ENCODE results near the gene MAP2K7. TPM values are rescaled to one million over a fixed set of nuclear protein-coding genes. Genes with fewer than 3 reads are reported as not detected.
A peak's percentile ranks its signal among the peaks of the same experiment; 100 is the strongest.

The MAP2K7 gene
- total and polyA plus RNA-seq, 10 donors, result 12.4 to 44.3 (median 28.2) TPM

- Histone ChIP-seq H3K4me3 (peak overlapping the region in 1 of 8 donors; percentile 66), H3K4me1 (peaks cover 2 to 47% (median 40%) of the 10 kb centered on the region in 6 donors), H3K9me3 (peaks cover 0 to 3% (median 0%) of the 10 kb centered on the region in 8 donors), H3K27me3 (replicated peaks in 1 of 7) (peaks cover 2 to 62% (median 38%) of the 10 kb centered on the region in 7 donors), H3K27ac (no peak overlapping the region), H3K36me3 (no peaks in the 10 kb centered on the region)
- TF ChIP-seq POLR2AphosphoS5 (IDR thresholded peaks at IDR 0.05), result no peak
- TF ChIP-seq POLR2A (IDR thresholded peaks at IDR 0.05), result no peak
- TF ChIP-seq, protein P1, sequence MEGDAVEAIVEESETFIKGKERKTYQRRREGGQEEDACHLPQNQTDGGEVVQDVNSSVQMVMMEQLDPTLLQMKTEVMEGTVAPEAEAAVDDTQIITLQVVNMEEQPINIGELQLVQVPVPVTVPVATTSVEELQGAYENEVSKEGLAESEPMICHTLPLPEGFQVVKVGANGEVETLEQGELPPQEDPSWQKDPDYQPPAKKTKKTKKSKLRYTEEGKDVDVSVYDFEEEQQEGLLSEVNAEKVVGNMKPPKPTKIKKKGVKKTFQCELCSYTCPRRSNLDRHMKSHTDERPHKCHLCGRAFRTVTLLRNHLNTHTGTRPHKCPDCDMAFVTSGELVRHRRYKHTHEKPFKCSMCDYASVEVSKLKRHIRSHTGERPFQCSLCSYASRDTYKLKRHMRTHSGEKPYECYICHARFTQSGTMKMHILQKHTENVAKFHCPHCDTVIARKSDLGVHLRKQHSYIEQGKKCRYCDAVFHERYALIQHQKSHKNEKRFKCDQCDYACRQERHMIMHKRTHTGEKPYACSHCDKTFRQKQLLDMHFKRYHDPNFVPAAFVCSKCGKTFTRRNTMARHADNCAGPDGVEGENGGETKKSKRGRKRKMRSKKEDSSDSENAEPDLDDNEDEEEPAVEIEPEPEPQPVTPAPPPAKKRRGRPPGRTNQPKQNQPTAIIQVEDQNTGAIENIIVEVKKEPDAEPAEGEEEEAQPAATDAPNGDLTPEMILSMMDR (IDR thresholded peaks at IDR 0.05 in 8 of 11, conservative IDR thresholded peaks at IDR 0.05 in 3 of 11), result no peak
- 23 to 43% (median 30%) methylated on average over 10 to 12 of the region's 12 CpGs for WGBS, 5 donors
- DNase-seq, result no peak
- intact Hi-C loops (cut with DNase I; ENCODE audit: low total_unique reads), result no loop called here
Measured at GRCh38 chr19:7874897-7875273, 28.8 kb upstream of the MAP2K7 start.

GRCh38 chr19:7877249-7877836, 26.3 kb upstream of the MAP2K7 start:
- Histone ChIP-seq H3K27ac (no peak overlapping the region), H3K36me3 (no peaks in the 10 kb centered on the region), H3K4me1 (peaks cover 2 to 28% (median 21%) of the 10 kb centered on the region in 6 donors), H3K4me3 (no peak overlapping the region), H3K27me3 (replicated peaks in 1 of 7) (peaks cover 2 to 48% (median 31%) of the 10 kb centered on the region in 7 donors), H3K9me3 (peaks cover 0 to 4% (median 0%) of the 10 kb centered on the region in 8 donors)
- intact Hi-C loops (cut with DNase I; ENCODE audit: low total_unique reads), result no loop called here
- no peak for DNase-seq
- WGBS, 5 donors, result 88 to 93% (median 92%) methylated on average over 6 of the region's 6 CpGs
- TF ChIP-seq, protein P1 (IDR thresholded peaks at IDR 0.05 in 8 of 11, conservative IDR thresholded peaks at IDR 0.05 in 3 of 11), result no peak
- TF ChIP-seq POLR2AphosphoS5 (IDR thresholded peaks at IDR 0.05) (no peak), POLR2A (IDR thresholded peaks at IDR 0.05) (no peak)

GRCh38 chr19:7879111-7879807, 24.4 kb upstream of the MAP2K7 start:
- Histone ChIP-seq H3K4me1 (peaks cover 0 to 9% (median 6%) of the 10 kb centered on the region in 6 donors), H3K9me3 (peaks cover 0 to 4% (median 0%) of the 10 kb centered on the region in 8 donors), H3K36me3 (no peaks in the 10 kb centered on the region), H3K27ac (no peak overlapping the region), H3K27me3 (replicated peaks in 1 of 7) (peaks cover 0 to 29% (median 12%) of the 10 kb centered on the region in 7 donors), H3K4me3 (no peak overlapping the region)
- intact Hi-C loops (cut with DNase I; ENCODE audit: low total_unique reads), result no loop called here
- 70 to 84% (median 76%) methylated on average over 10 to 18 of the region's 18 CpGs for WGBS, 5 donors
- TF ChIP-seq, protein P1 (IDR thresholded peaks at IDR 0.05 in 8 of 11, conservative IDR thresholded peaks at IDR 0.05 in 3 of 11), result no peak
- TF ChIP-seq POLR2A (IDR thresholded peaks at IDR 0.05) (no peak), POLR2AphosphoS5 (IDR thresholded peaks at IDR 0.05) (no peak)
- DNase-seq, result no peak

DNA sequence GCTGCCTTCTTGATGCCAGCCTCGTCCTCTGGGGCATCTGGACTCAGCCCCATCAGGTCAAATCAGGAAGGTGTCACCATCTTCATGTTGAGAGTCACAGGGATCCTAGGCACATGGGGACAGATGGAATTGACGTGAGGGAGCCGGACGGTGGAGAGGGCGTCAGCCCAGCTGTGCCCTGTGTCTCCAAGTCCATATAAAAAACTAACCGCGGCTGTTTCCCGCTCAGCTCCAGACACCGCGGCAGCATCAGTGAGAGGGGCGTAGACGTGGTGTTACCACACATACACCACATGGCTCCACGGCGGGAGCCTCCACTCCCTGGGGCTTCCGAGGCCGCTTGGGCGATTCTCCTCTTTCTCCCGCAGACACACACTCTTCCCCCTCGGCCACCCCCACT, 23.8 kb upstream of the MAP2K7 start:
- Histone ChIP-seq H3K36me3 (no peaks in the 10 kb centered on the region), H3K4me3 (no peak overlapping the region), H3K27ac (no peak overlapping the region), H3K4me1 (peaks cover 0 to 3% (median under 1%) of the 10 kb centered on the region in 6 donors), H3K9me3 (peaks cover 0 to 4% (median 0%) of the 10 kb centered on the region in 8 donors), H3K27me3 (replicated peaks in 1 of 7) (peaks cover 0 to 23% (median 6%) of the 10 kb centered on the region in 7 donors)
- no peak for DNase-seq
- 85 to 94% (median 88%) methylated on average over 19 of the region's 19 CpGs for WGBS, 5 donors
- TF ChIP-seq, protein P1 (IDR thresholded peaks at IDR 0.05 in 8 of 11, conservative IDR thresholded peaks at IDR 0.05 in 3 of 11), result no peak
- no peak for TF ChIP-seq POLR2A (IDR thresholded peaks at IDR 0.05)
- TF ChIP-seq POLR2AphosphoS5 (IDR thresholded peaks at IDR 0.05), result no peak
- intact Hi-C loops (cut with DNase I; ENCODE audit: low total_unique reads), result no loop called here

All from spleen (tissue), 11 donors.